Activated naive CD8-positive, alpha-beta T cell treated with anti-CD3 and anti-CD28 coated beads, Interleukin-2, amount 50 U/mL, for 24 hours (primary cell): ENCODE data around the gene CMYA5.
"Not testable (repeated sequence)": the region's sequence is repeated elsewhere in the genome, so short reads cannot be mapped to it uniquely, and the experiment has no call there.

ENCODE experiments used
- ATAC-seq: fragments of 150-1000 bp; cut with Tn5 transposase; one replicate; pipeline ENCODE4 v1.10.0; 2021
- DNase-seq: peaks from one replicate; pipeline ENCODE4 v3.0.0; 2021
- H3K27ac Mint-ChIP-seq: one replicate; pipeline ENCODE4 v1.8.0; 2021; ENCODE audit warnings: mild to moderate bottlenecking, mixed read lengths
- H3K27me3 Mint-ChIP-seq: one replicate; pipeline ENCODE4 v1.8.0; 2021; ENCODE audit warnings: mixed read lengths
- H3K36me3 Mint-ChIP-seq: one replicate; pipeline ENCODE4 v1.8.0; 2021; ENCODE audit warnings: low read depth, mixed read lengths
- H3K4me1 Mint-ChIP-seq: one replicate; pipeline ENCODE4 v1.8.0; 2021; ENCODE audit warnings: mixed read lengths
- H3K4me3 Mint-ChIP-seq: one replicate; pipeline ENCODE4 v1.8.0; 2021; ENCODE audit warnings: mild to moderate bottlenecking, moderate library complexity, mixed read lengths
- H3K9me3 Mint-ChIP-seq: one replicate; pipeline ENCODE4 v1.8.0; 2021; ENCODE audit warnings: mixed read lengths

The CMYA5 gene

DNA sequence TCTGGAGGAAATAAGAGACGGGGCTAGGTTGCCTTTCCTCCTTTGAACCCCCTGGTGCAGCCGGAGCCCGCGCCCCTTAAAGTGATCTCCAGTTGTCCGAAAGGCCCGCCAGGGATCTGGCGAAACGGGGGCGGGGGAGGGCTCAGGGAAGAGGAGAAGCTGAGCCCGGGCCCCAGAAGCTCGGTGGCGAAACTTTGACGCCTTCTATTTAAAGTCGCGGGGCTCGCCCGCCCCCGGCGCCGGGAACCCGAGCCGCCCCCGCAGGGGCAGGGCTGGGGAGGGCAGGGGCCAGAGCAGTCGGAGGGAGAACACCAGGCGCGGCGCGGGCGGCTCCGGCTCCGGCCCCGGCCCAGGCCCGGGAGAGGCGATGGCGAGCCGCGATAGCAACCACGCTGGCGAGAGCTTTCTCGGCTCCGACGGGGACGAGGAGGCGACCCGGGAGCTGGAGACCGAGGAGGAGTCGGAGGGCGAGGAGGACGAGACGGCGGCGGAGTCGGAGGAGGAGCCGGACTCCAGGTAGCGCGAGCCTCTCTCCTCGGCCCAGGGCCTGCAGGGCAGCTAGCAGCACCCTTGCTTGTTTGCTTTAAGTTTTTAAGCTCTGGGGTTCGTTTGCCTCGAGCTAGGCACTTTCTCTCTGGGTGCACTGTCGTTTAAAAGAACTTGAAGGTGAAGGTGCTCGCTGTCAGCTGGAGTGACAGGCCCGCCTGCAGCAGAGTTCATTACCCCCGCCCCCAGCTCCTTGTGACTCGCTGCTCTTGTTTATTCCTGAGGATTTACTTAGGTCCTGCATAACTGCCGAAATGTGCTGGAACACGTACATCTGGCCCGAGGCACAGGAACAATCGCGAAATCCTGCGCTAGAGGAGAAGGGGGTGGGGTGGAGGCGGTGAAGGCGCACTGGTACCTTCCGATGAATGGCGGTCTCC, at the start of gene CMYA5:
Gene CMYA5 (plus strand): TSS at position 296 of the 926 bp plus-strand sequence. CDS start 72 bp downstream, at position 368.
- H3K4me1 Mint-ChIP-seq, result no peaks in the 10 kb centered on the region
- no peak for ATAC-seq

DNA sequence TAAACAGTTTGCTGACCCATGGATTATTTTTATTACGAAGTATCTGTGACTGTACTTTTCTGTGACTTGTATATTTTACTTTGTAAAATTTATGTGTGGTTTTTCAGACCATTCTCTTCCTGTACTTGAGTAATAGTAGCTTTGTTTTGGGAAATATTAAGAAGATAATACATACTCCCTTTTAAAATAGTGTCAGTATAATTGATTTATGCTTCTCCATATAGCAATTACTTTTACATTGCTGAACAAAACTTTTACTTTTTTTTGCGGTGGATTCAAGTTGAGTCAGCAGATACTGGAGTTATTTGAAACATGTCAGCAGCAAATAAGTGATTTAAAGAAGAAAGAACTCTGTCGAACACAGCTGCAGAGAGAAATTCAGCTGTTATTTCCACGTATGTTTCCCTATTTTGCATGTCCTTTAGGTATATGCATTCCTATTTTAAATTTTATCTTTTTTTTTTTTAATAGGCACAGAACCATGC, 49.0 kb upstream of the CMYA5 start:
- no peak overlapping the region for H3K27ac Mint-ChIP-seq
- no peaks in the 10 kb centered on the region for H3K9me3 Mint-ChIP-seq
- H3K4me3 Mint-ChIP-seq, result no peak overlapping the region
- H3K36me3 Mint-ChIP-seq, result peaks cover 58% of the 10 kb centered on the region
- DNase-seq (no peak), ATAC-seq (no peak)
- no peaks in the 10 kb centered on the region for H3K27me3 Mint-ChIP-seq
- H3K4me1 Mint-ChIP-seq, result peaks cover 10% of the 10 kb centered on the region

More for the DNA sequence above, at the start of gene CMYA5:
- Mint-ChIP-seq H3K36me3 (peaks cover 43% of the 10 kb centered on the region), H3K4me3 (no peak within 1 kb of the TSS), H3K27ac (no peak within 1 kb of the TSS), H3K27me3 (no peaks in the 10 kb centered on the region), H3K9me3 (peaks cover 5% of the 10 kb centered on the region)
- DNase-seq, result no peak

DNA sequence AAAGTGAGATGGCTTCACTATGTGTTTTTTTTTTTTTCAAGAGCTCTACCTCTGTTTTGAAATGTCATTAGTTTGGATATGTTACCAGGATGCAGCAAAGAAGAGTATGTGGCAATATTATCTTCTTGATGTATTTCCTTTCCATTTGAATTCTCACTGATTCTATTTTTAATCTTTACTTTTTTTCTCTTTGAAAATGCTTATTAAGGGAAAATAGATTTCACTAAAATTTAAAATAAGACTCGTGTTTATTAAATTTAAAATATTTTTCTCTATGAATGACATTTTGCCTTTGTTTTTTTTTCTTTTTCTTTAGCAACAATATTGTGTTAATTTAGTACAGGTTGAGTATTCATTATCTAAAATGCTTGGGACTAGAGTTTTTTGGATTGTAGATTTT, 48.2 kb upstream of the CMYA5 start:
- H3K4me3 Mint-ChIP-seq, result no peak overlapping the region
- ATAC-seq (no peak), DNase-seq (no peak)
- no peaks in the 10 kb centered on the region for H3K9me3 Mint-ChIP-seq
- H3K4me1 Mint-ChIP-seq, result peaks cover 10% of the 10 kb centered on the region
- no peaks in the 10 kb centered on the region for H3K27me3 Mint-ChIP-seq
- H3K36me3 Mint-ChIP-seq, result peaks cover 57% of the 10 kb centered on the region
- no peak overlapping the region for H3K27ac Mint-ChIP-seq

DNA sequence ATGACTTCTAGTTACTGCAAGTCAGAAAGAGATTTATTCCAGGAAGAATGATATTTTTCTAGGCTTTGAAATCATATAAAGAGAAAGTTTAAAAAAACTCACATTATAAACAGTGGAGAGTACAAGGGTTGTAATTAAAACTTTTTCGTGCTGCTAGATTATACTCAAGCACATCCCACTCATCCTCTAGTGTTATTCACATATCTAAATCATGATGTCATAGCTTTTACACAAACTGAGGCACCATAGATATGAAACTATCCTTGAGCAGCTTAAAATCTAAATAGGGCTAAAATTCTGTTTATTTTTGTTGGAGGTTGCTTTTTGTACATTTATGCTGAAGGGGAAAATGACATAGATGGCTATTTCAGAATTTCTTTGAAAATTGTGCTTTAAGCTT, 47.4 kb upstream of the CMYA5 start:
- Mint-ChIP-seq H3K27me3 (no peaks in the 10 kb centered on the region), H3K4me1 (peaks cover 10% of the 10 kb centered on the region), H3K4me3 (no peak overlapping the region), H3K36me3 (peaks cover 53% of the 10 kb centered on the region), H3K9me3 (no peaks in the 10 kb centered on the region), H3K27ac (no peak overlapping the region)
- ATAC-seq (no peak), DNase-seq (no peak)

DNA sequence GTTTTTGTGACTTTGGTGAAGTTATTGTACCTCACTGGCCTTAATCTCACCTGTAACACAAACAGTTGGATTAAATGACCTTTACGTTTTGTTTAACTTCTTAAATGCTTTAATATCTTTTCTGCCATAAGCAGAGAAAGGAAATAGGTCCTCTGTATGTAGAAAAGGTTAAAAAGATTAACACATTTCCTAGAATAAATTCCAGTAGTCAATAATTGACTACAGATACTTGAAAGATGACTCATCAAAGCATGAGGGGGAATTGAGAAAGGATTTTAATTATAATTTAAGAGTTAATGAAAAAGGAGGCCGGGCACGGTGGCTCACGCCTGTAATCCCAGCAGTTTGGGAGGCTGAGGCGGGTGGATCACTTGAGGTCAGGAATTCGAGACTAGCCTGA, 35.8 kb upstream of the CMYA5 start:
- no peak for ATAC-seq
- Mint-ChIP-seq H3K27me3 (no peaks in the 10 kb centered on the region), H3K36me3 (peaks cover 42% of the 10 kb centered on the region), H3K4me1 (no peaks in the 10 kb centered on the region), H3K9me3 (no peaks in the 10 kb centered on the region), H3K27ac (no peak overlapping the region), H3K4me3 (no peak overlapping the region)
- DNase-seq, result no peak

DNA sequence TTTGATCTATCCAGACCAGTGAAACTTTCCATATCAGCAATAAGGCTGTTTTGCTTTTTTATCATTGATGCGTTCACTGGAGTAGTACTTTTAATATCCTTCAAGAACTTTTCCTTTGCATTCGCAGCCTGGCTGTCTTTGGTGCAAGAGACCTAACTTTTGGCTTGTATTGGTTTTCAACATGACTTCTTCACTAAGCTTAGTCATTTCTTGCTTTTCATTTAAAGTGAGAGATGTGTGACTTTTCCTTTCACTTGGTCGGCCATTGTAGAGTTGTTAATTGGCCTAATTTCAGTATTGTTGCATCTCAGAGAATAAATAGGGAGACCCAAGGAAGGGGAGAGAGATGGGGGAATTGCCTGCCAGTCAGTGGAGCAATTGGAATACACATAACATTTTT, 26.4 kb upstream of the CMYA5 start:
- DNase-seq, result no peak
- H3K27ac Mint-ChIP-seq, result peak overlapping the region; percentile 61
- no peaks in the 10 kb centered on the region for H3K9me3 Mint-ChIP-seq
- H3K4me1 Mint-ChIP-seq, result peaks cover 8% of the 10 kb centered on the region
- no peak overlapping the region for H3K4me3 Mint-ChIP-seq
- H3K36me3 Mint-ChIP-seq, result peaks cover 34% of the 10 kb centered on the region
- no peak for ATAC-seq
- H3K27me3 Mint-ChIP-seq, result no peaks in the 10 kb centered on the region

DNA sequence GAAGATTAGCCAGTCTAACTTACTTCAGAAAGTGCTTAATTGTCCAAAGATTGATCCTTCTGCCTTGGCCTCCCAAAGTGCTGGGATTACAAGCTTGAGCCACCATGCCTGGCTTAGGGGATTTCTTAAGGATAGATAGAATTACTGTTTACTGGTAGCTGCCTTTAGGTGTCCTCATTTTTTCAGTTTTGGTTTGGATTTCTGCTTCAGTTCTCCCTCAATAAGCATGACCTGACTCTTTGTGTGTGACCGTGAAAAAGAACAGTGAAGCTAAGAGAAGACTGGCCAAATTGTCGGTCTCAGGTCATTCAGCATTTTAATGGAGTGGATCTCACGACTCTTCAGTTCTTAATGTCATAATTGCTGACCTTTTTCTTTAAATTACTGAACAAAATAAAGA, 22.9 kb upstream of the CMYA5 start:
- H3K27me3 Mint-ChIP-seq, result no peaks in the 10 kb centered on the region
- DNase-seq (no peak), ATAC-seq (no peak)
- H3K4me1 Mint-ChIP-seq, result peaks cover 8% of the 10 kb centered on the region
- H3K27ac Mint-ChIP-seq, result no peak overlapping the region
- H3K9me3 Mint-ChIP-seq, result no peaks in the 10 kb centered on the region
- peaks cover 36% of the 10 kb centered on the region for H3K36me3 Mint-ChIP-seq
- H3K4me3 Mint-ChIP-seq, result no peak overlapping the region

DNA sequence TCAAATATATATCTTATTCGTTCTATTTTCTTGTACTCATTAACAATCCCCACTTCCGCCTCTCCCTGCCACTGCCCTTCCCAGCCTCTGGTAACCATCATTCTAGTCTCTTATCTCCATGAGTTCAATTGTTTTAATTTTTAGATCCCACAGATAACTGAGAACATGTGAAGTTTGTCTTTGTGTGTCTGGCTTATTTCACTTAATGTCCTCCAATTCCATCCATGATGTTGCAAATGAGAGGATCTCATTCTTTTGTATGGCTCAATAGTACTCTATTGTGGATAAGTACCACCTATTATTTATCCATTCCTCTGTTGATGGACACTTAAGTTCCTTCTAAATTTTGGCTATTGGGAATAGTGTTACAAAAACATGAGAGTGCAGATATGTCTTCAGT, 17.2 kb upstream of the CMYA5 start:
- H3K9me3 Mint-ChIP-seq, result no peaks in the 10 kb centered on the region
- no peaks in the 10 kb centered on the region for H3K4me1 Mint-ChIP-seq
- no peak for ATAC-seq
- H3K36me3 Mint-ChIP-seq, result peaks cover 46% of the 10 kb centered on the region
- no peak for DNase-seq
- H3K27ac Mint-ChIP-seq, result no peak overlapping the region
- H3K27me3 Mint-ChIP-seq, result no peaks in the 10 kb centered on the region
- no peak overlapping the region for H3K4me3 Mint-ChIP-seq

DNA sequence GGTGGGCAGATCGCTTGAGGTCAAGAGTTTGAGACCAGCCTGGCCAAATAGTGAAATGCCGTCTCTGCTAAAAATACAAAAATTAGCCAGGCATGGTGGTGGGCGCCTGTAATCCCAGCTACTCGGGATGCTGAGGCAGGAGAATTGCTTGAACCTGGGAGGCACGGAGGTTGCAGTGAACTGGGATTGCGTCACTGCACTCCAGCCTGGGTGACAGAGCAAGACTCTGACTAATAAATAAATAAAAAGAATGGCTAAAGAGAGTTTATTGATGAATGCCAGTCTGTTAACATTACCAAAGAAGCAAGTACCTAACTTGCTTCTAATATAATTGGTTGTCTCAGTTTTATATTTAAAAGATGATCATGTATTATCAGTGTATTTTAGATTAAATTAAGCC, 13.3 kb upstream of the CMYA5 start:
- H3K36me3 Mint-ChIP-seq, result peaks cover 39% of the 10 kb centered on the region
- ATAC-seq, H3K27me3 Mint-ChIP-seq, H3K4me3 Mint-ChIP-seq, H3K4me1 Mint-ChIP-seq, H3K27ac Mint-ChIP-seq, H3K9me3 Mint-ChIP-seq, DNase-seq: not testable (repeated sequence)

DNA sequence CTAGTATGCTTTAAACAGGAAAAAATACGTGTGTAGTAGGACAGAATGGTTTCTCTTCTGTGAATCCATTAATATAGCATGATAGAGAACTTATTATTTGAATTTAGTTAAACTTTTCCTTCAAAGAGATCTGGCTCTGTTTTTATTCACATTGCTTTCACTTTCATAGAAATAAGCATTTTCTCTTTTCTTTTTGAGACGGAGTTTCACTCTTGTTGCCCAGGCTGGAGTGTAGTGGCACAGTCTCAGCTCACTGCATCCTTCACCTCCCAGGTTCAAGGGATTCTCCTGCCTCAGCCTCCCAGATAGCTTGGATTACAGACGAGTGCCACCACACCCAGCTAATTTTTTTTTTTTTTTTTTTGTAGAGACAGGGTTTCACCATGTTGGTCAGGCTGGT, 7.5 kb upstream of the CMYA5 start:
- ATAC-seq, DNase-seq, H3K27me3 Mint-ChIP-seq, H3K4me3 Mint-ChIP-seq, H3K9me3 Mint-ChIP-seq: not testable (repeated sequence)
- Mint-ChIP-seq H3K4me1 (peaks cover 17% of the 10 kb centered on the region), H3K27ac (peak overlapping the region; percentile 50), H3K36me3 (peaks cover 60% of the 10 kb centered on the region)

DNA sequence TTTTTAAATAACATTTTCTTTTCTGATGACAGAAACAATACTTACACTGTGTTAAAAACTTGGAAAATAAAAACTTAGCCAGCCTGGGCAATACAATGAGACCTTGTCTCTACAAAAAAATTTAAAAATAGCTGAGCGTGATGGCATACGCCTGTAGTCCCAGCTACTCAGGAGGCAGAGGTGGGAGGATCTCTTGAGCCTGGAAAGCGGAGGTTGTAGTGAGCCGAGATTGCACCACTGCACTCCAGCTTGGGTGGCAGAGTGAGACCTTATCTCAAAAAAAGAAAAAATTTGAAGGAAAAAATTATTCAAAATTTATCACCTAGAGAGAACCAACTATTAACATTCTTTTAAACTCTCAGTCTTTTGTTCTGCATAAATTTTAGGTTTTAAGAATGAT, 4.9 kb upstream of the CMYA5 start:
- ATAC-seq, result no peak
- H3K36me3 Mint-ChIP-seq, result peaks cover 74% of the 10 kb centered on the region
- H3K4me3 Mint-ChIP-seq, result no peak overlapping the region
- H3K9me3 Mint-ChIP-seq, result peaks cover 5% of the 10 kb centered on the region
- H3K27ac Mint-ChIP-seq, result no peak overlapping the region
- no peak for DNase-seq
- H3K27me3 Mint-ChIP-seq, result no peaks in the 10 kb centered on the region
- H3K4me1 Mint-ChIP-seq, result peaks cover 17% of the 10 kb centered on the region

DNA sequence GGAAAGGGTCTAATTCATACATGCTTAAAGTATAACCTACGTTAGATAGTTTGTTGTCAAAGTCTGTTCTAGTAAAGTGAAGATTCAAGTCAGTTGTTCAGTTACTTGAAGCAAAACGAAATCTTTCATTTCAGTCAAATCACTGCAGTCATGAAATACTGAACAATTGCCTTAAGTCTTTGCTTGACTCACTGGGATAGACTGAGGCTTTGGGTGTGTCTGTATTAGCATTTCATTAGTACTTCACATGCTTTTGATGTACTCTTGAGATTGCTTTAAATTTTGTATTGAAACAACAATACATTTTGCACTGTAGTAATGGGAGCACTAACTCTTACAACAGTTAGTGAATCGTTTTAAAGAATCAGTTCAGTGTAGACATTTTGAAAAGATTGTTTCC, 4.0 kb upstream of the CMYA5 start:
- ATAC-seq (no peak), DNase-seq (no peak)
- Mint-ChIP-seq H3K36me3 (peaks cover 73% of the 10 kb centered on the region), H3K27ac (no peak overlapping the region), H3K27me3 (no peaks in the 10 kb centered on the region), H3K9me3 (peaks cover 5% of the 10 kb centered on the region), H3K4me1 (peaks cover 12% of the 10 kb centered on the region), H3K4me3 (no peak overlapping the region)

DNA sequence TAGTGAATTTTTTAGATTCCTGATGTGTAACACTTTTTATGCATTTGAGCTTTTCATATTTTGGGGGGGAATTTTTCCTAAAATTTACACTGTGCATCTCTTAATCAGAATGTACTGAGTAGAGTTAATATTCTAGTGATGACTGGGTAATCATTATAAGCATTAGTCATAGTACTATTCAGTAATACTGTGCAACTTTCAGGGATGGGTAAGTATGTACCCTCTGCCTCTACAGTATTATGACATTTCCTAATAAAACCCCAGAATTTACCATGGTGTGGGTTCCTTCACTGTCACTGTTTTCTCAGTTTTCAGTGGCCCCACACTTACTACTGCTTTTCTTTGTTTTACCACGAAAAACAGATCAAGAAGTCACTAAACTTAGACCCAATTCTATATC, 2.8 kb upstream of the CMYA5 start:
- Mint-ChIP-seq H3K9me3 (peaks cover 5% of the 10 kb centered on the region), H3K27ac (no peak overlapping the region), H3K4me3 (no peak overlapping the region), H3K27me3 (no peaks in the 10 kb centered on the region), H3K36me3 (peaks cover 67% of the 10 kb centered on the region), H3K4me1 (peaks cover 3% of the 10 kb centered on the region)
- ATAC-seq (no peak), DNase-seq (no peak)

DNA sequence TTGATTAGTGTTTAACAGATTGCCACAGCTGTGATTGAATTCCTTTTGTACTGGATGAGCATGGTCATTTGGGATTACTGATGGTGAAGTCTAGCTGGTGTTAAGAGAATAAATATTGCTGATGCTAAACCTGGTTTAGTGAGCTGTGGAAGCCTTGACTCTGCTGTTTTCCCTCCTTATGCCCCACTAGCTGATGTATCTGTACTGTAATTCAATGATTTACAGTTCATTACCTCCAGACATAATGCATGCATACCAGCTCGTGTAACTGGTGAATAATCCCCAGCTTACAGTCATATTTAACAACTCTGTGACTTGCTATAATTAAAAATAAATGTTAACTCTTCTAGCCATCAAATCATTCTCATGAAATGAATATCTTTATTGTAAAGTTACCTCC, 1.7 kb upstream of the CMYA5 start:
- peaks cover 57% of the 10 kb centered on the region for H3K36me3 Mint-ChIP-seq
- no peak for DNase-seq

DNA sequence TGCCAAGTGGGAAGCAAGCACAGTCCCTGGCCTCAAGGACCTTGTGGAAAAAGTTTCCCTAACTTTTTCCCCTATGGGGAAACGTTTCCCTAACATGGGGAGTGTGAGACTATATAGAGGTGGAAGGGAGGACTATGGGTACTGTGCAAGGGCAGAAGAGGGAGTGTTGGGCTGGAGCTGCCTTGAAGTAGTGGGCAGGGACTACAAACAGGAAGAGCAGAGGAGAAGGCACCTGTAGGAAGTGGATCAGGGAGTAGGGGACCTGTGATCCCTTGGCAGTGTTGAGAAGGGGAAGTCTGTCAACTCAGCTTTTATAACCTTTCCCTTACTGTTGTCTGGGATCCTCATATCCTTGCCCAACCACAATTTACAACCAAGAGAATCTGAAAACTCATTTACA, 1.4 kb downstream of the CMYA5 start:
- no peaks in the 10 kb centered on the region for H3K4me1 Mint-ChIP-seq
- DNase-seq, result no peak
- ATAC-seq, result no peak
- H3K9me3 Mint-ChIP-seq, result peaks cover 5% of the 10 kb centered on the region
- H3K4me3 Mint-ChIP-seq, result no peak overlapping the region
- H3K36me3 Mint-ChIP-seq, result peaks cover 33% of the 10 kb centered on the region
- no peak overlapping the region for H3K27ac Mint-ChIP-seq
- H3K27me3 Mint-ChIP-seq, result no peaks in the 10 kb centered on the region

More for the DNA sequence above, 1.7 kb upstream of the CMYA5 start:
- Mint-ChIP-seq H3K27ac (no peak overlapping the region), H3K9me3 (peaks cover 5% of the 10 kb centered on the region), H3K27me3 (no peaks in the 10 kb centered on the region), H3K4me3 (no peak overlapping the region), H3K4me1 (no peaks in the 10 kb centered on the region)
- ATAC-seq, result no peak
